Activated CD8-positive, alpha-beta memory T cell treated with anti-CD3 and anti-CD28 coated beads, Interleukin-2, amount 50 U/mL, for 48 hours (primary cell): Measurements from ENCODE around the gene KCNQ2.

Experiments
- DNase-seq: peaks from one replicate; pipeline ENCODE4 v3.0.0-alpha.2; 2020

The KCNQ2 gene

GRCh38 chr20:63365601-63366389 is 106.7 kb downstream of the KCNQ2 start:
- DNase-seq: no peak

DNA sequence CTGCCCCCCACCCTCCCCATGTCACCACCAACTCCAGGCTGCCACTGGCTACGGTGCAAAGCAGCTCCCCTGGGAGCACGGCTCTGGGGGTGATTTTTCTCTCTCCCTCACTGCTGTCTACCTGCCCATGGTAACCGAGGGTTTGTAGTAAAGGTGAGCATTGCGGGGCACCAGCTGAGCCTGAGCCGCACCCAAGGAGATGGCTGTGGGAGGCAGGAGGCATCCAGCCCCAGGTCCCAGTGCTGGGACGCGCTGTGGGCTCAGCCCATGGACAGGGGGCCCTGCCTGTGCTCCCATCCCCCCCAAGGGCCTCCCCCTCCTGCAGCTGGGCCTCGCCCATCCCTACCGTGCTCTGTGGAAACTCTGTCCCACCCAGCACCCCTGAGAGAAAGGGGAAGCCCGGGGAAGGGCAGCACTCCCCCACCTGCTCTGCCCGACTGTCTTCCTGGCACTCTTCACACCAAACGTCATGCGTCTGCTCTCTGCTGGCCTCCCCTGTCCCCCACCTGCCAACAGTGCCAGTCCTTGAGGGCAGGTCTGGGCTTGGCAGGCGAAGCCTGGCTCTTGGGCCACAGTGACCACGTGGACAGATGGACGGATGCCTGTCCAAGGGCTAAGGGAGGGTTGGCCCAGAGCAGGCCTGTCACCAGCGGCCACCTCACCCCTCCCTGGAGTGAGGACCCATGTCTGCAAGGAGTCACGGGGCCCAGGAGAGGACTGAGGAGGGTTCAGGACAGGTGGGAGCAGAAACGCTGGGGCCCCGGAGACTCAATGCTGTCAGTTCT is 107.5 kb downstream of the KCNQ2 start:
- no peak for DNase-seq

DNA sequence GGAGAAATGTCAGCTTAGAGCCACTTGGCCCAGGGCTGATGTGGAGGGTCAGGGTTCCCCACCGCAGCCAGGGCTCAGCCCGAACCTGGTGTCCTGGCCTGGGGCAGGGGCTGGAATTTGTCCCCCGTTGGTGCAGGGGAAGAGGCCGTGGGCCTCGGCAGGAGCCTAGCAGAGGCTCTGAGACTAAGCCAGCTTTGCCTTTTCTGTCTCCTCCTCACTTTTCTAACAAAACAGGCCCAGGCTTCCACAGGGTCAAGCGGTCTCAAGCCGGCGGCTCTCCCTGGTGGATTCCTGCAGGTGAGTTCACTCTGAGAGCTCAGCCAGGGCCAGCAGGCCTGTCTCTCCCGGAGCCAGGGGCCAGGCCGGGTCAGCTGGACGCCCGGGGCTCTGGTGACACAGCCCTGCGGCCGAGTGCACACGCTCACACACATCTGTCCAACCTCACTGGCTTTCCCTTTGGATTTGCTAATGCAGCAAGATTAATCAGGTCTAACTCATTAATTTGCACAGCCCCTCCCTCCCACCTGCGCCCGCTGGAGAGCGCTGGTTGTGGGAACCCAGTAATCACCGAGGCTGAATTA is 108.4 kb downstream of the KCNQ2 start:
- DNase-seq: no peak

DNA sequence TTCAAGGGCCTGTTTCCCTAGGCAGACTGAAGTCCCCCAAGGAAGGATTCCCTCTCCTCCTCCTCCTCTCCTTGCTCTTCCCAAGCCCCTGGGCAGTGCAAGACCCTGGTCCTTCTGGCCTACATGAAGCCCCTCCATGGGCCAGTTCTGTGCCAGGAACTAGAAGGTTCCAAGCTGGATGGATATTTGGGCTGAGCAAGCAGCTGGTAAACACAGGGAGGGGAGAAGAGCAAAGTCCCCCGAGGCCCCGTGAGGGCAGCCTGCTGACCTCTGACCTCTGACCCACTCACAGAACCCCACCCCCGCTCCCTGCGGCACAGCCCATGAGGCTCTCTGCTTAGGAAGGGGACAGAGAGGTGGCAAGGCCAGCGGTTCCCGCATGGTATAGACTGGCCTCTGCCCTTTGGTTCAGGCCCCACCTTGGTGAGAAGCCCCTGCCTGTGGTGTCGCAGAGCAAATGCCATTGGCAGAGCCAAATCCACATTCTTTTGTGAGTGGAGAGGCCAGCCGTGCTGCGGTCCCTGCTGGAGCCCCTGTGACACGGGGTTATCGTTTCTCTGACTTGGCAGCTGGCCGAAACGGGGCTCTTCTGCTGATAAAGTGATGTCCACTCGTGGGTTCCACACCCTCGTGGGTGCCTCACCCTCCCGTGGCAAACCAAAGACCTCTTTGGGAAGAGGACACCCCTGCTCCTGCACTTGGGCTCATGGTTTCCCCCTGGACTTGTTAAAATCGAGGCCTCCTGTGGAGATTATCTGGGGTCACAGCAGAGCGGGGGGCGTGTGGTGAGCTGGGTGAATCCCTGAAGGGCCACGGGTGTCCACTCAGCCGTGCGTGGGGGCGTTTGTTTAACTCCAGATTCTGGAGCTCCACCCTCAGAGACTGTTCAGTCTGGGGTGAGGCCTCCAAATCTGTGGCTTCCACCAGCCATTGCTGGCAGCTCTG is 109.2 kb downstream of the KCNQ2 start:
- DNase-seq: no peak

- DNase-seq: no peak
Measured at GRCh38 chr20:63362436-63363009, 109.9 kb downstream of the KCNQ2 start.

DNA sequence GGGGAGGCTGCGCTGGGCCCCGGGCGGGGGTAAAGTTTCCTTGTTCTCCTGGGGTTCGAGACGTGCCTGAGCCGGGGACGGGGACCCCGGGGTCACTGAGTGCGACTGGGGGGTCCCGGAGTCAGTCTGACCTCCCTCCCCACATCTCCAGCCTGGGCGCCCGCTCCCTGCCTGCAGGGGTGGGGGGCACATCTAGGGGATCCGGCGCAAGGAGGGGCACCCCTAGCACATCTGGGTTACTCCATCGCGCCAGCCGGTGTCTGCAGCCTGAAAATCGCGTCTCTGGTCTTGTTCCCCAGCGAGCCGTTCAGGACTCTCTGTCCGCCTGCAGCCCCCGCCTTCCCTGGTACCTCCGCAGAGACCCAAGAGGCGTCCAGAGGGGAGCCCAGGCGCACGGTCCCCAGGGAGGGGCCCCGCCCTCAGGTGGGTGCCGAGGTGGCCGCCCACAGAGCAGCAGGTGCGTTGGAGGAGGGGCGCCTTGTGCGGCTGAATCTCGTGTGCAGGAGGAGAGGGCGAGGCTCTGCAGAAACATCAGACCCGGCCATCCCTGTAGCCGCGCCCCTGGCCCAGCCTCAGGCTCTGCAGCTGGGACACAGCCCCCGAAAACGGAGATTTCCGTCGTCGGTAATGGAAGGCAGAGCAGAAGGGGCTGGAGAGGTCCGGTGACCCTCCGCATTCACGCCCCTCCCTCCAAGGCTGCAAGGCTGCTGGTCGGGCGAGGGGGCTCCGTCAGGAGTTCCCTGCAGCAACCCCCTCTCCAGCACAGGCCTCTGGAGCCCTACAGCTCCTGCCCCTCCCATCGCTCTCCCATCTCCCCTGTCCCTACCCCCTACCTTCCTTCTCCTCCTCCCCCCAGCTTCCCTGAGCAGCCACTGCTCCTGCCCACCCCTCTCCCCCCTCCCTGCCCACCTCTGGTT is 110.7 kb downstream of the KCNQ2 start:
- DNase-seq: no peak

GRCh38 chr20:63360850-63361518 is 111.5 kb downstream of the KCNQ2 start, which contains the start of gene CHRNA4:
Gene CHRNA4, minus strand, starts transcription at chr20:63361349. Its CDS starts 184 bp downstream, at chr20:63361165.
- no peak for DNase-seq

GRCh38 chr20:63359937-63360849 is 112.3 kb downstream of the KCNQ2 start:
- no peak for DNase-seq

DNA sequence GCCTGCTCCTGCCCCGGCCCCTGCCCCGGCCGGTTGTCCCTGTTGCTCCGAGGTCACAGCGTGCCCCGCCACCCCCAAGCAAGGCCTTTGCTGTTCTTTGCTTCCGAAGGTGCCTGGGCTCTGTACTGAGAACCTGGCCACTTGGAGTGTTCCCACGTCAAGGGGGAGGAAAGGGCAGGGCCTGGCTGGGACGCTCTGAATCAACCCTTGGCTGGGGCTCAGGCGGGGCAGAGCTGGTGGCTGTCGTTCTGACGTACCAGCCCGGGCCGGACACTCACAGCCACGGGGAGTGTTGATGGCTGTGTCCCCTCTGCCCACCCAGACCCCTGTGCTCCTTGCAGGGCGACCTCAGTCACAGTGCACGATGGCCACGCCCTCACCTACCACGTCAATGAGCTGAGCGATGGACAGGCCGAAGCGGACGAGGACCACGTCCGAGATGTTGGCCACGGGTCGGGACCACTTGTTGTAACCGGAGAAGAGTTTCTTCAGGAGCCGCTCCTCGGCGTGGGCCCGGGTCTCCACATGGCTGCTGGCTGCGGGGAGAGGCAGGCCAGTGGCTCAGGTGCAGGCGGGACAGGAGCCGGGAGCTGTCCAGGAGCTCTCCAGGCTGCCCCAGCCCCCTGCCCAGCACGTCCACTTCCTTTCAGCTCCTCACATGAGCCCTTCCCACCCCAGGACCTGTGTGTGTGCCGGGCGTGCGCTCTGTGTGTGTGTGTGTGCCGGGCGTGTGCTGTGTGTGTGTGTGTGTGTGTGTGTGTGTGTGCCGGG is 113.1 kb downstream of the KCNQ2 start:
- no peak for DNase-seq

- DNase-seq: no peak
Measured at GRCh38 chr20:63357921-63358905, 114.2 kb downstream of the KCNQ2 start.

DNA sequence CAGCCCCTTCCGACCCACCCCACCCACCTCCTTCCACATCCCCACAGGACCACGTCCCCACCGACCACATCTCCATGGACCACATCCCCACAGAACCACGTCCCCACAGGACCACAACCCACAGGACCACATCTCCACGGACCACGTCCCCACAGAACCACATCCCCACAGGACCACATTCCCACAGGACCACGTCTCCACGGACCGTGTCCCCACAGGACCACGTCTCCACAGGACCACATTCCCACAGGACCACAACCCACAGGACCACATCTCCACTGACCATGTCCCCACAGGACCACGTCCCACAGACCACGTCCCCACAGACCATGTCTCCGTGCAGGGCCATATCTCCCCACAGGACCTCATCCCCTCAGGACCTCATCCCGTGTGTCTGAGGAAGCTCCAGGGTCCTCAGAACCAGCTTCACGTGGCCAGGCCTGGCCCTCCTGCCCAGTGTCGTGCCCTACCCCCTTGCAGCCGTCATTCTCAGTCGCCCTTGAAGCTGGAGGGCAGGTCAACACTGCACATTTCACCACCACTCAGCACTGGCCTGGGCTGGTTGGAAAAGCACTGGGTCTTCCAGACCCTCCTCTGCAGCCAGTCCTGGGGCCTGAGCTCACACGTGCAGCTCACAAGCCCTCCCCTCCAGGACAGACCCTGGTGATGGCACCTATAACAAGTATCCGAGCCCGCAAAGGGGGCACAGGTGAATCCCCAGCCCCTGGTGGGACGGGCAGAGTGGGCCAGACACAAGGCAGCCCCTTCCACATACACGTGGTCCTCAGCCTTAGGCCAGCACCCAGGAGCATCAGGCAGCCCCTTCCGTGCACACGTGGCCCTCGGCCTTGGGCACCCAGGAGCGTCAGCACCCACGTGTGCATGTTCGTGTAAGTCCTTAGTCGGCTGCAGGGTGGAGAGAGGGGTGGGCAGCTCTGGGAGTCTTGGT is 115.2 kb downstream of the KCNQ2 start:
- no peak for DNase-seq

GRCh38 chr20:63356511-63356910 is 115.9 kb downstream of the KCNQ2 start:
- DNase-seq: no peak

- DNase-seq: no peak
Measured at GRCh38 chr20:63355781-63356295, 116.6 kb downstream of the KCNQ2 start.

- DNase-seq: no peak
Measured at GRCh38 chr20:63354636-63355350, 117.7 kb downstream of the KCNQ2 start.

- no peak for DNase-seq
Measured at GRCh38 chr20:63352811-63353221, 119.6 kb downstream of the KCNQ2 start.
